GM12878 (cell line): ENCODE data around the gene SLC24A3. TPM values are rescaled to one million over a fixed set of nuclear protein-coding genes. Genes with fewer than 3 reads are reported as not detected.

ENCODE experiments used
- ATAC-seq: fragments of 200-7000 bp; cut with Tn5 transposase; 3 replicates; pipeline ENCODE4 v1.9.1; 2020; ENCODE audit warnings: mild to moderate bottlenecking, moderate library complexity
- BruUV-seq: library from RNA; stranded (reverse); fragments of 400-500 nt; replicated peaks from 2 replicates; lab custom pipeline; 2021; lab: Mats Ljungman, UMichigan
- CTCF ChIA-PET: fragments of 300-600 bp; sonication (Branson Sonifier 250); formaldehyde crosslinking; extraction: SDS; loops from one replicate; lab custom pipeline; 2021; ENCODE audit warnings: inconsistent platforms; lab: Yijun Ruan, JAX
- POLR2A ChIA-PET: fragments of 350-600 bp; formaldehyde crosslinking; extraction: SDS; loops from one replicate; lab custom pipeline; 2021; ENCODE audit warnings: inconsistent platforms; lab: Charles Lee
- RAD21 ChIA-PET: fragments of 300-600 bp; sonication (Branson Sonifier 250); formaldehyde crosslinking; loops from one replicate; lab custom pipeline; 2023; ENCODE audit warnings: antibody characterized with exemption; ENCODE audit not compliant: unreplicated experiment; lab: Charles Lee
- SMC1A ChIA-PET: fragments of 300-600 bp; sonication (Branson Sonifier 250); formaldehyde crosslinking; loops from one replicate; lab custom pipeline; 2023; ENCODE audit not compliant: unreplicated experiment, uncharacterized antibody; lab: Charles Lee
- DNase-seq: peaks from one replicate; pipeline ENCODE4 v3.0.0-alpha.2; 2011; ENCODE audit warnings: low read depth, low spot score
- FAIRE-seq: peaks from 3 replicates; lab custom pipeline; 2011; peaks lifted over from hg19 to GRCh38; lab: Jason Lieb, UNC
- H2AFZ ChIP-seq: 2 replicates; pipeline ENCODE4 v1.6.0; 2011; ENCODE audit warnings: low read depth, low read length, control low read depth; ENCODE audit not compliant: control insufficient read depth
- H3K27ac ChIP-seq: 2 replicates; pipeline ENCODE4 v1.5.1; 2011; ENCODE audit warnings: control low read depth; ENCODE audit not compliant: control insufficient read depth, insufficient read depth
- H3K27me3 ChIP-seq, 2 experiments: replicated peaks in 1 of 2; 2 replicates each; pipeline versions ENCODE4 v1.6.0 to v1.6.1; 2011; ENCODE audit warnings: low read length in 1 of 2; ENCODE audit not compliant: control insufficient read depth in 2 of 2, insufficient read depth in 2 of 2
- H3K36me3 ChIP-seq, 2 experiments: 2 replicates each; pipeline ENCODE4 v1.5.1; 2011; ENCODE audit warnings: low read length in 1 of 2; ENCODE audit not compliant: control insufficient read depth in 2 of 2, insufficient read depth in 2 of 2
- H3K4me1 ChIP-seq: 2 replicates; pipeline ENCODE4 v1.6.1; 2011; ENCODE audit warnings: mild to moderate bottlenecking, low read length, moderate library complexity, mixed read lengths; ENCODE audit not compliant: control insufficient read depth, insufficient read depth
- H3K4me2 ChIP-seq: 2 replicates; pipeline ENCODE4 v1.6.0; 2011; ENCODE audit warnings: control low read depth; ENCODE audit not compliant: control insufficient read depth, insufficient read depth
- H3K4me3 ChIP-seq: fragments of 200-600 bp; sonication (generic); 2 replicates; pipeline ENCODE4 v1.5.1; 2016
- H3K79me2 ChIP-seq: 2 replicates; pipeline ENCODE4 v1.6.0; 2011; ENCODE audit warnings: low read length; ENCODE audit not compliant: control insufficient read depth, insufficient read depth
- H3K9ac ChIP-seq: 2 replicates; pipeline ENCODE4 v1.8.0; 2011; ENCODE audit warnings: low read length, control low read depth, mixed read lengths; ENCODE audit not compliant: control insufficient read depth, insufficient read depth
- H3K9me3 ChIP-seq: replicated peaks from 3 replicates; pipeline ENCODE4 v1.5.1; 2011; ENCODE audit warnings: mild to moderate bottlenecking, low read length; ENCODE audit not compliant: control insufficient read depth, insufficient read depth
- H4K20me1 ChIP-seq: 2 replicates; pipeline ENCODE4 v1.6.0; 2011; ENCODE audit not compliant: control insufficient read depth, insufficient read depth
- BCL3 ChIP-seq: IDR thresholded peaks from 2 replicates; pipeline ENCODE4 v1.6.1; 2011; ENCODE audit warnings: borderline replicate concordance, low read depth, mild to moderate bottlenecking, moderate library complexity, low read length; ENCODE audit not compliant: insufficient read depth, poor library complexity, severe bottlenecking
- BMI1 ChIP-seq: fragments of 450-650 bp; IDR thresholded peaks from 2 replicates; pipeline ENCODE4 v1.6.1; 2016; ENCODE audit warnings: mild to moderate bottlenecking, moderate library complexity, borderline replicate concordance
- CHD1 ChIP-seq: IDR thresholded peaks from 2 replicates; pipeline ENCODE4 v1.6.1; 2012; ENCODE audit warnings: low read depth, low read length, improper control_type of control experiment
- GATAD2B ChIP-seq: fragments of 450-650 bp; conservative IDR thresholded peaks from 2 replicates; pipeline ENCODE4 v1.6.1; 2017; ENCODE audit warnings: low read depth, mild to moderate bottlenecking, moderate library complexity
- MYC ChIP-seq: IDR thresholded peaks from 2 replicates; pipeline ENCODE4 v1.6.1; 2011; ENCODE audit warnings: mild to moderate bottlenecking, low read length, moderate library complexity, inconsistent platforms; ENCODE audit not compliant: insufficient read depth, insufficient replicate concordance, insufficient read length, severe bottlenecking
- POU2F2 ChIP-seq: IDR thresholded peaks from 3 replicates; pipeline ENCODE4 v1.6.1; 2011; ENCODE audit warnings: low read depth, mild to moderate bottlenecking, low read length, borderline replicate concordance
- RBBP5 ChIP-seq: fragments of 200-600 bp; sonication (generic); conservative IDR thresholded peaks from 2 replicates; pipeline ENCODE4 v1.6.1; 2016
- TAF1 ChIP-seq: IDR thresholded peaks from 2 replicates; pipeline ENCODE4 v1.6.1; 2011; ENCODE audit warnings: mild to moderate bottlenecking, low read depth, low read length, borderline replicate concordance
- ZNF217 ChIP-seq: fragments of 450-650 bp; IDR thresholded peaks from 2 replicates; pipeline ENCODE4 v1.6.1; 2017; ENCODE audit warnings: antibody characterized with exemption, mild to moderate bottlenecking
- ZNF24 ChIP-seq: fragments of 450-650 bp; IDR thresholded peaks from 2 replicates; pipeline ENCODE4 v1.6.1; 2017; ENCODE audit warnings: antibody characterized with exemption, mild to moderate bottlenecking
- WGBS: methylation state at CpG from one replicate; pipeline ENCODE4 v1.1.6; 2016; ENCODE audit warnings: low lambda C conversion rate; ENCODE audit not compliant: insufficient replicate concordance, insufficient coverage; ENCODE audit errors: missing lambda C conversion rate; 5-methylcytosine and 5-hydroxymethylcytosine counted together
- in situ Hi-C: fragments of 300-500 bp; cut with MboI; formaldehyde crosslinking; loops from 9 replicates; pipeline ENCODE4 v1.14.3; 2018; ENCODE audit warnings: mixed read lengths
- intact Hi-C: fragments of 100-400 bp; cut with micrococcal nuclease; formaldehyde crosslinking; loops from one replicate; pipeline ENCODE4 v1.14.2; 2022; ENCODE audit not compliant: unreplicated experiment
- polyA plus RNA-seq, 11 experiments: library from polyadenylated mRNA; depleted of rRNA in 4 of 11; unstranded in 6 of 11; stranded (reverse) in 5 of 11; fragments of >200 nt; fragmentation: Nextera tagmentation in 4 of 11; fragmentation: Illumina TruSeq in 1 of 11; extraction: Ambion mirVana in 4 of 11; extraction: Trizol in 1 of 11; gene quantifications; 1 replicate in 1 of 11; 2 replicates in 10 of 11; pipeline versions ENCODE4 v1.2.1 to v1.2.3, GENCODE V29; 2011 to 2016; ENCODE audit warnings: inconsistent platforms in 2 of 11, missing spikeins in 2 of 11, low read depth in 1 of 11
- total RNA-seq, 4 experiments: library from RNA; depleted of rRNA in 3 of 4; stranded (reverse); fragments of >200 nt in 3 of 4; fragmentation: Illumina TruSeq in 1 of 4; extraction: Trizol in 1 of 4; gene quantifications; 2 replicates each; pipeline versions ENCODE4 v1.2.1 to v1.2.3, GENCODE V29; 2013 to 2021
- TF ChIP-seq, protein P1 (sequence below): fragments of 450-650 bp; IDR thresholded peaks from 2 replicates; pipeline ENCODE4 v1.6.1; 2016; ENCODE audit warnings: mild to moderate bottlenecking

The SLC24A3 gene
- total and polyA plus RNA-seq, 10 of the 15 experiments (the other 5 are each of a cell fraction or from before 2014, with no cell fraction given): 0.04 TPM; not detected in 9

- SMC1A ChIA-PET: no interaction called here
- POLR2A ChIA-PET: no interaction called here
- Histone ChIP-seq H3K27me3 (no peaks in the 10 kb centered on the region; a peak in 1 of 4 replicates), H3K9me3 (no peaks in the 10 kb centered on the region), H3K4me3 (no peak overlapping the region), H3K36me3 (no peaks in the 10 kb centered on the region), H2AFZ (no peak overlapping the region), H3K79me2 (no peaks in the 10 kb centered on the region), H3K4me2 (no peak overlapping the region), H3K27ac (no peak overlapping the region), H4K20me1 (no peaks in the 10 kb centered on the region), H3K4me1 (no peaks in the 10 kb centered on the region), H3K9ac (no peak overlapping the region)
- FAIRE-seq (no peak), DNase-seq (no peak), ATAC-seq (no peak)
- CTCF ChIA-PET: no interaction called here
- 0% methylated on average over 3 of the region's 3 CpGs for WGBS
- in situ Hi-C loops: no loop called here
- TF ChIP-seq RBBP5: no peak
- no peak for TF ChIP-seq ZNF217
- no peak for TF ChIP-seq POU2F2
- TF ChIP-seq BCL3: no peak
- TF ChIP-seq TAF1: no peak
- no peak for TF ChIP-seq ZNF24
- TF ChIP-seq MYC: no peak
- TF ChIP-seq, protein P1, sequence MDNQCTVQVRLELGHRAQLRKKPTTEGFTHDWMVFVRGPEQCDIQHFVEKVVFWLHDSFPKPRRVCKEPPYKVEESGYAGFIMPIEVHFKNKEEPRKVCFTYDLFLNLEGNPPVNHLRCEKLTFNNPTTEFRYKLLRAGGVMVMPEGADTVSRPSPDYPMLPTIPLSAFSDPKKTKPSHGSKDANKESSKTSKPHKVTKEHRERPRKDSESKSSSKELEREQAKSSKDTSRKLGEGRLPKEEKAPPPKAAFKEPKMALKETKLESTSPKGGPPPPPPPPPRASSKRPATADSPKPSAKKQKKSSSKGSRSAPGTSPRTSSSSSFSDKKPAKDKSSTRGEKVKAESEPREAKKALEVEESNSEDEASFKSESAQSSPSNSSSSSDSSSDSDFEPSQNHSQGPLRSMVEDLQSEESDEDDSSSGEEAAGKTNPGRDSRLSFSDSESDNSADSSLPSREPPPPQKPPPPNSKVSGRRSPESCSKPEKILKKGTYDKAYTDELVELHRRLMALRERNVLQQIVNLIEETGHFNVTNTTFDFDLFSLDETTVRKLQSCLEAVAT: no peak
- TF ChIP-seq BMI1: no peak
- no peak for TF ChIP-seq GATAD2B
- no peak for TF ChIP-seq CHD1
- BruUV-seq: no TSS peak
- RAD21 ChIA-PET: no interaction called here
- intact Hi-C loops: no loop called here
Observed at GRCh38 chr20:19577692-19578091, 365.2 kb downstream of the SLC24A3 start.
